Stimulated activated CD8-positive, alpha-beta memory T cell treated with anti-CD3 and anti-CD28 coated beads, Interleukin-15, amount 100 ng/mL, for 48 hours (primary cell): ENCODE measurements around the gene FCHO1.

Source experiments
- DNase-seq, 2 donors: peaks; one replicate each; pipeline ENCODE4 v3.0.0-alpha.2; 2020; ENCODE audit warnings: low read depth in 2 of 2

FCHO1 gene

DNA sequence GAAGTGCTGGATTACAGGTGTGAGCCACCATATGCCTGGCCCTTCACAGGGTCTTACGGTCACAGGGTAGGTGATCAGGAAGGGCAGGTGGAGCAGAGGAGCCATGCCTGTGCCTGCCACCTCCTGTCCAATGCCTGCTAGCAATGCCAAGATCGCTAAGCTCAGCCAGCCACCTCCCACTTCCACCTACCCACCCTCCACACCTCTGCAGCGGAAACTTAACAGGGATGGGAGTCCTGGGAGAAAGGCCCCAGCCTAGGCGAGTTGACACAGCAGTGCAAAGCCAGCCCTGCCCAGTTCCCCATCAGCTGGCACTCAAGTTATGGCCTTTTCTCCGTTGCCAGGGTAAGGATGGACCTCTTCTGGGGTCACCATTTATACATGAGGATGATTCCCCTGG, 15.9 kb upstream of the FCHO1 start:
- no peak for DNase-seq

DNA sequence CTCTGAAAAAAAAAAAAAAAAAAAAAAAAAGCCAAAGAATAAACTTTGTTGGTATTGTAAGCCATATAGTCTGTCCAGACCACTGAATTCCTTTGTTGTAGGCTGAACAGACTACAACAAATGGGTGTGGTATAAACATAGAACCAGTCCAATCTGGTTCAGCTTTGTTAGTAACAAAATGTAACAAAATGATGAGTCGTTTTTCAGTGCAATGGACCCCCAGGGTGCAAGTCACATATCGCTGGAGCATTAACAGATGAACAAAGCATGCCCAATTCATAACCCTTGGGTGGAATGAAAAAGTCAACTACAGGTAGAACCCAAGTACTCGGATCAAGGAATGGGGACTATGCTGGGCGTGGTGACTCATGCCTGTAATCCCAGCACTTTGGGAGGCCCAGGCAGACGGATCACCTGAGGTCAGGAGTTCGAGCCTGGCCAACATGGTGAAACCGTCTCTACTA, 13.6 kb upstream of the FCHO1 start:
- no peak for DNase-seq

DNA sequence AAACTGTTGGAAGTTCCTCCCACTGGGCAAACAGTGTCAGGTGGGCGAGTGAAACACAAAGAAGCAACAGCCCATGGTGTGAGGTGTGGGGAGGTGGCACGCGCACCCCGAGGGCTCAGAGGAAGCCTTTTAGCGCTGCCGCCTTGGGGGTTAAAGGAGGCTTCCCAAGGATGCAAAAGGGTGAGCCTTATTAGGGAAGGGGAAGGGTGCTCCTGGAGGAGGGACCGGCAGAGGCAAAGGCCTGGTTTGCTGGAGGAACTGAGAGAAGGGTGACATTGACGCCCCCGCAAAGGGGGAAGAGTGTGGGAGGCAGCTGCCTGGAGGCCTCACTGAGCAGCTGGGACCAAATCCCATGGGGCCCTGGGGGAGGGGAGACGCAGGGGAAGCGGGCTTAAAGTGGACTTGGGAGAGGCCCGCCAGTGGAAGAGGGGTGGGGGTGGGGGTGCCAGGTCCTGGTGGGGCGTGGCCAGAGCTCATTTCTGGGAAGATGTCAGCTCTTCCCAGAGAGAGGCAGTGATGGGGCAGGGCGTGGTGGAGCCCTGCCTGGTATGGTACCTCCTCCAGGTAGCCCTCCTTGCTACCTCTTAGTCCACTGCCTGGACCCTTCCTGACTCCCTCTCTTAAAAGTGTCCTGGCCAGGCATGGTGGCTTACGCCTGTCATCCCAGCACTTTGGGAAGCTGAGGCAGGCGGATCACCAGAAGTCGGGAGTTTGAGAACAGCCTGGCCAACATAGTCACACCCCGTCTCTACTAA, 12.0 kb upstream of the FCHO1 start:
- no peak for DNase-seq

DNA sequence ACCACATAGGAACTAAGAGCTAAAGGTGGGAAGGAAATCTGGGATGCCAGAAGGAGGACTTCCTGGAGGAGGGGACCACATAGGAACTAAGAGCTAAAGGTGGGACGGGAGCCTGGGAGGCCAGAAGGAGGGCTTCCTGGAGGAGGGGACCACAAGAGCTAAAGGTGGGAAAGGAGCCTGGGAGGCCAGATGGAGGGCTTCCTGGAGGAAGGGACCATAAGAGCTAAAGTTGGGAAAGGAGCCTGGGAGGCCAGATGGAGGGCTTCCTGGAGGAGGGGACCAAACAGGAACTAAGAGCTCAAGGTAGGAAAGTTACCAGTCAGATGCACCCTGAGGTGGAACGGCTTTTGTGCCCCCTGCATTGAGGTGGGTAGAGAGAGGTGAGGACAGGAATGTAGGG, 9.8 kb upstream of the FCHO1 start:
- no peak for DNase-seq

GRCh38 chr19:17743874-17744580, 7.2 kb upstream of the FCHO1 start:
- no peak for DNase-seq

DNA sequence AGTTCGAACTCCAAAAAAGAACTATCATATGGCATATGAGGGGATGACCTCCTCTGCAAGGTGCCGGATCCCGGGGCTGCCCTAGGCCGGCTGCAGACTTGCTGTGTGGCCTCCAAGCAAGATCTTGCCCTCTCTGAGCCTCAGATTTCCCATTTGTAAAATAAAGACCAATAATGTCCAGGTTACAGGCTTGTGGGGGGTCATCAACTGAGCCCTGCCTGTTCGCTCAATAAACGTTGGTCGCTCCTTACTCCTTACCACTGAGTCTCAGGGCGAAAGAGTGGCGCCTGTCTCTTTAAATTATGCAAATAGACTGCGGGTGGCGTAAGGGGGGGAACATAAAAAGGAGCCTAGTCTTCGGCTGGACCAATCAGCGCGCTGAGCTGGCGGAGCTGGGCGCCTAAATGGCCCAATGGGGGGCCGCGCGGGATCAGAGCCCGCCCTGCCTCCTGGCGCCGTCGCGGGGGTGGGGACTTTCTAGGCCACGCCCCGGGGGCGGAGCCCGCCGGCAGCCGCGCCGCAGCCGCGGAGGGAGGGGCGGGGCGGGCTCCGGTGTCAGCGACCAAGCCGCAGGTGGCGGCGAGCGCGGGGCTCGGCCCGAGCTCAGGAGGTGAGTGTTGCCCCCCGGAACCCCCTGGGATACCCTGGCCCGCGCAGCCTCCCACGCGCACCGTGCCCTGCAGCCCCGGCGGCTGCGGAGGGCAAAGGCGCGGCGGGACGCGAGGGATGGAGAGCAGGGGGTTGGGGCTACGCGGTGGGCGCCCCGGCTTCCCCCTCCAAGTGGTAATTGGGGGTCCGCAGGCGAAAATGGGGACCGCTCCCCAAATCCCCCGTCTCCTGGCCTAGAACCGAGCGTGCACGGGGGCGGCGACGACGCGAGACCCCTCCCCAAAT, 3.8 kb upstream of the FCHO1 start:
- peak; percentile 90 to 92 for DNase-seq

GRCh38 chr19:17748884-17749638, 2.2 kb upstream of the FCHO1 start:
- no peak for DNase-seq

- peak in 1 of 2 donors; percentile 34 for DNase-seq
Measured at GRCh38 chr19:17749912-17750317, 1.4 kb upstream of the FCHO1 start.

- no peak for DNase-seq
Measured at GRCh38 chr19:17751912-17752273, 616 bp downstream of the FCHO1 start.

GRCh38 chr19:17752865-17753639, 1.8 kb downstream of the FCHO1 start:
- no peak for DNase-seq

DNA sequence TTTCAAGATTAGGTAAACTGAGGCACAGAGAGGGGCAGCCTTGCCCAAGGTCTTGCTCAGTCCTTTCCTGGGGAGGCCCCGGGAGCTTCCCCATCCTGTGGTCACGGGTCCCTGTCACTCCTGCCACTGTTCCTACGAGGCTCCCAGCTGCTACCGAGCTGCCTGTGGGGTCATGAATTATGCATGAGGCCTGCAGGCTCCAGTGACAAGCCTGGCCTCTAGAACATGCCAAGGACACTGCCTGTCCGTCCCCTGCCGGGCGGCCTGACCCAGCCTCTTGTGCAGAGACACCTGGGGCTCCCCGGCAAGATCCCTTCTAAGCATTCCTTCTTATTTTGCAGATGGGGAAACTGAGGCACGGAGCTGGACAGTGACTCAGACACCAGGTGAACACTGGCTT, 2.7 kb downstream of the FCHO1 start:
- DNase-seq = no peak

GRCh38 chr19:17754634-17755442, 3.6 kb downstream of the FCHO1 start:
- no peak for DNase-seq

DNA sequence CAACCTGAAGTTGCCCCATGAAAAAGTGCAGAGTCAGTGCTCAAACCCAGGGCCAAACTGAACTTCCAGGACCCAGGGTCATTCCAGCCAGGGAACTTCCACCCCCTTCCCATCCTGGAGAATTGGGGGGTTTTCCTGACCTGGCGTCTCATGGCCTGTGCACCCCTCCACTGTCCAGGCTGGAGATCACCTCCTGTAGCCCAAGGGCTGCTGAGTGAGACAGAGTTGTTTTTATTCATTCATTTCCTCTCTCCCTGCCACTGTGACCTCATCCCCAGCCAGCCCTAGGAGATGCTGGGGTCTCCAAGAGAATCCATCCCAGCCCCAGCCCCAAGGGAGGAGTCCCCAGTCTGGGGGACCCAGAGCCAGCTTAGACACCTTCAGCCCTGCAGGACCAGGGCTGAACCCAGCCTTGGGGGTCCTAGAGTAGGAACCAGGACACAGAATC, 4.2 kb downstream of the FCHO1 start:
- DNase-seq = no peak

GRCh38 chr19:17755977-17756670, 4.8 kb downstream of the FCHO1 start:
- no peak for DNase-seq

GRCh38 chr19:17757125-17757524, 5.8 kb downstream of the FCHO1 start:
- no peak for DNase-seq

DNA sequence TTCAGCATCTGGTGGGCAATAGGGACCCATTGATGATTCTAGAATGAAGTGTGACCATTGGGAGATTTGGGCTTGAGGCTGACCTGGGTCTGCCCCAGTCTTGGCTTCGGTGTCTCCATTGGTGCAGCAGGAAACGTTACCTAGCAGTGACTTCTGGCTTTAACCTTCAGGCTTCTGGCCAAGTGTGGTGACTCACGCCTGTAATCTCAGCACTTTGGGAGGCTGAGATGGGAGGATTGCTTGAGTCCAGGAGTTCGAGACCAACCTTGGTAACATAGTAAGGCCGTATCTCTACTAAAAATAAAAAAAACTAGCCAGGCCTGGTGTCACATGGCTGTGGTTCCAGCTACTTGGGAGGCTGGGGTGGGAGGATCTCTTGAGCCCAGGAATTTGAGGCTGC, 7.2 kb downstream of the FCHO1 start:
- no peak for DNase-seq

DNA sequence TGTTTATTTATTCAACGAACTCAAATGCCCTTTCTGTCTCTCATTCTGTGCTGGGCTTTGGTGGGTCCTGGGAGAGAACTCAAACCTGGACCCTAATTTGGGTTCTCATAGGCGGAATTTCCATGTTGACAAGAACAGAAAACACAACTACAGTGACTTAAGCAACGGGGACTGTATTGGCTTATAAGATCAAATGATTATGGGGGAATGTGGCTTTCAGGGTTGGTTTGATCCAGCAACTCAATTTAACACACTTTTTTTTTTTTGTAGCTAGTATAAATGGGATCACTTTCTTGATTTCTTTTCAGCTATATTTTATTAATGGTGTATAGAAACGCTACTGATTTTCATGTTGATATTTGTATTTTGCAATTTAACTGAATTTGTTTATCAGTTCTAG, 9.9 kb downstream of the FCHO1 start:
- no peak for DNase-seq

DNA sequence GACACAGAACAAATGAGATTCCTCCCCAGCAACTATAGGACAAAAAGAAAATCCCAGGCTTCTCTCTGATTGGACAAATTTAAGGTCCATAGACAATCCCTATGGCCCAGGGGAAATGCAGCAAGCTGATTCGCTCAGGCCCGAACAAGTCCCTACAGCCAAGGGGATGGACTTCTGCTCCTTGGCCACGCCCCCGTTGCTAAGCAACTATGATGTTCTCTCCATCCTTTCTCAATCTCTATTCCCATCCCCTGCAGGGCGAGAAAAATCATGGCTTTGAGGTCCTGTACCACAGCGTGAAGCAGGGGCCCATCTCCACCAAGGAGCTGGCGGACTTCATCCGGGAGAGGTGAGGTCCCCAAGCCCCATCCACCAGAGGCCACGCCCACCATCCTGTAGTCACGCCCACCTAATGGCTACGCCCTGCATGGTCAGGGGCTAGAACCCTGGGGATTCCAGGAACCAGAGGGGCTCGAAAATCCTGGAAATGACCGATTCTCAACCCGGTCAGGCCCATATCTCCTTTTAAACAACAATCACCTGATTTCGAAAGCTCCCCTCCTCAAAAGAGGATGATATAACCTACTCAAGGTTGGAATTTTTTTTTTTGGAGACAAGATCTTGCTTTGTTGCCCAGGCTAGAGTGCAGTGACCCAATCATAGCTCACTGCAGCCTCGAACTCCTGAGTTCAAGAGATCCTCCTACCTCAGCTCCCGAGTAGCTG, 11.4 kb downstream of the FCHO1 start:
- no peak for DNase-seq

DNA sequence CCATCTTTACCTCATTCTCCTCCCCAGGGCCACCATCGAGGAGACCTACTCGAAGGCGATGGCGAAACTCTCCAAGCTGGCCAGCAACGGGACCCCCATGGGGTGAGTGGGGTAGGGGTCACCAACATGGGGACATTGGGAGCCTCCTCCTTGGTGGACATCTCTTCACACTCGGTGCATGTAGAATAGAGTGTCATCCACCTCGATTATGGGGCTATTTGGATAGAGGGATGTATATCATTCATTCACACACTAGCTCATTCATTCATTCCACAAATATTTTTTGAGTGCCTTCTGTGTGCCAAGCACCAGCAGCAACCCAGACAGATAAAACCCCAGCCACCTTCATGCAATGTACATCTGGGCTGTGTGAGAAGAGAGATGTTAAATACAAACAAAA, 13.1 kb downstream of the FCHO1 start:
- DNase-seq = no peak
